Nephron (organoid): ENCODE measurements around the gene ZRSR2.
"Not testable (repeated sequence)": the region's sequence is repeated elsewhere in the genome, so short reads cannot be mapped to it uniquely, and the experiment has no call there.

Experiments
- H3K27ac Mint-ChIP-seq, 3 experiments: 2 replicates each; pipeline ENCODE4 v1.8.0; 2020; ENCODE audit warnings: mixed read lengths in 3 of 3, mild to moderate bottlenecking in 2 of 3, moderate library complexity in 1 of 3
- H3K27me3 Mint-ChIP-seq: 2 replicates; pipeline ENCODE4 v1.8.0; 2021; ENCODE audit warnings: low read depth, mild to moderate bottlenecking, moderate library complexity, mixed read lengths
- H3K36me3 Mint-ChIP-seq: 2 replicates; pipeline ENCODE4 v1.8.0; 2020; ENCODE audit warnings: low read depth, mixed read lengths
- H3K4me1 Mint-ChIP-seq: 2 replicates; pipeline ENCODE4 v1.8.0; 2020; ENCODE audit warnings: mixed read lengths
- H3K4me3 Mint-ChIP-seq, 3 experiments: 2 replicates each; pipeline ENCODE4 v1.8.0; 2020; ENCODE audit warnings: mild to moderate bottlenecking in 3 of 3, mixed read lengths in 3 of 3, moderate library complexity in 2 of 3
- H3K9me3 Mint-ChIP-seq: 2 replicates; pipeline ENCODE4 v1.8.0; 2020; ENCODE audit warnings: mixed read lengths
- TF ChIP-seq, protein P1 (sequence below), 3 experiments: fragments of 200-600 bp; sonication (generic); IDR thresholded peaks; one replicate each; pipeline ENCODE4 v1.5.0; 2021; ENCODE audit warnings: antibody characterized with exemption in 3 of 3; ENCODE audit not compliant: unreplicated experiment in 3 of 3

The ZRSR2 gene

DNA sequence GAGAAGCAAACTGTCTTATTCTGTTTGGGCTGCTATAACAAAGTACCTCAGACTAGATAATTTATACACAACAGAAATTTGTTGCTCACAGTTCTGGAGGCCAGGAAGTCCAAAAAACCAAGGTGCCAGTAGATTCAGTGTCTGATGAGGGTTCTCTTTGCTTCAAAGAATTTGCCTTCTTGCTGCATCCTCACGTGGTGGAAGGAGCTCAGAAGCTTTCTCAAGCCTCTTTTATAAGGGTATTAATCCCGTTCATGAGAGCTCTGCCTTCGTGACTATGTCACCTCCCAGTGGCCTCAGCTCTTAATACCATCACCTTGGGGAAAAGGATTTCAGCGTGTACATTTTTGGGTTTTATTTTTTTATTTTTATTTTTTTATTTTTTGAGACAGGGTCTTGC is 32.1 kb upstream of the ZRSR2 start:
- Mint-ChIP-seq H3K4me1 (no peaks in the 10 kb centered on the region), H3K36me3 (peaks cover 4% of the 10 kb centered on the region), H3K4me3 (no peak overlapping the region), H3K9me3 (no peaks in the 10 kb centered on the region), H3K27me3 (no peaks in the 10 kb centered on the region), H3K27ac (no peak overlapping the region)
- TF ChIP-seq, protein P1, sequence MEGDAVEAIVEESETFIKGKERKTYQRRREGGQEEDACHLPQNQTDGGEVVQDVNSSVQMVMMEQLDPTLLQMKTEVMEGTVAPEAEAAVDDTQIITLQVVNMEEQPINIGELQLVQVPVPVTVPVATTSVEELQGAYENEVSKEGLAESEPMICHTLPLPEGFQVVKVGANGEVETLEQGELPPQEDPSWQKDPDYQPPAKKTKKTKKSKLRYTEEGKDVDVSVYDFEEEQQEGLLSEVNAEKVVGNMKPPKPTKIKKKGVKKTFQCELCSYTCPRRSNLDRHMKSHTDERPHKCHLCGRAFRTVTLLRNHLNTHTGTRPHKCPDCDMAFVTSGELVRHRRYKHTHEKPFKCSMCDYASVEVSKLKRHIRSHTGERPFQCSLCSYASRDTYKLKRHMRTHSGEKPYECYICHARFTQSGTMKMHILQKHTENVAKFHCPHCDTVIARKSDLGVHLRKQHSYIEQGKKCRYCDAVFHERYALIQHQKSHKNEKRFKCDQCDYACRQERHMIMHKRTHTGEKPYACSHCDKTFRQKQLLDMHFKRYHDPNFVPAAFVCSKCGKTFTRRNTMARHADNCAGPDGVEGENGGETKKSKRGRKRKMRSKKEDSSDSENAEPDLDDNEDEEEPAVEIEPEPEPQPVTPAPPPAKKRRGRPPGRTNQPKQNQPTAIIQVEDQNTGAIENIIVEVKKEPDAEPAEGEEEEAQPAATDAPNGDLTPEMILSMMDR (IDR thresholded peaks at IDR 0.05; ENCODE audit: unreplicated experiment in 3 of 3) = no peak

DNA sequence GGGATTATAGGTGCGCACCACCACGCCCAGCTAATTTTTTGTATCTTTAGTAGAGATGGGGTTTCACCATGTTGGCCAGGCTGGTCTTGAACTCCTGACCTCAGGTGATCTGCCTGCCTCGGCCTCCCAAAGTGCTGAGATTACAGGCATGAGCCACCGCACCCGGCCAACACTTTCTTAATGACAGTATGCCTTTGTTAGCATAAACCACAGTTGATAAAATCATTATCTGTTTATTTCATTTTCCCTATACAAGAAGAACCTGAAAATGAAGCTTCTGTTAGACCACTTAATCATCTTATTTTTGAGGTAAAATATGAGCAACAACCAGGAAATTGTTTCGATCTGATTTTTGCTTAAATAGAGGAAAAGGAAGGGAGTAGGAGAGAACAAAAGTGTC is 30.4 kb upstream of the ZRSR2 start:
- not testable (repeated sequence) for H3K36me3 Mint-ChIP-seq, H3K9me3 Mint-ChIP-seq, H3K27ac Mint-ChIP-seq, H3K4me3 Mint-ChIP-seq, H3K4me1 Mint-ChIP-seq, H3K27me3 Mint-ChIP-seq

- no peaks in the 10 kb centered on the region for H3K4me1 Mint-ChIP-seq
- peaks cover 8% of the 10 kb centered on the region for H3K36me3 Mint-ChIP-seq
- H3K4me3 Mint-ChIP-seq = no peak overlapping the region
- TF ChIP-seq, protein P1 (IDR thresholded peaks at IDR 0.05; ENCODE audit: unreplicated experiment in 3 of 3) = peak; percentile 66 to 77 (median 67)
- no peaks in the 10 kb centered on the region for H3K27me3 Mint-ChIP-seq
- H3K27ac Mint-ChIP-seq = no peak overlapping the region
- no peaks in the 10 kb centered on the region for H3K9me3 Mint-ChIP-seq
These were observed 28.6 kb upstream of the ZRSR2 start for GRCh38 chrX:15761564-15762191.

GRCh38 chrX:15769300-15769954 is 20.9 kb upstream of the ZRSR2 start:
- H3K9me3 Mint-ChIP-seq = no peaks in the 10 kb centered on the region
- H3K4me3 Mint-ChIP-seq = no peak overlapping the region
- no peaks in the 10 kb centered on the region for H3K27me3 Mint-ChIP-seq
- H3K27ac Mint-ChIP-seq = no peak overlapping the region
- TF ChIP-seq, protein P1 (IDR thresholded peaks at IDR 0.05; ENCODE audit: unreplicated experiment in 3 of 3) = no peak
- H3K4me1 Mint-ChIP-seq = no peaks in the 10 kb centered on the region
- H3K36me3 Mint-ChIP-seq = peaks cover 25% of the 10 kb centered on the region

GRCh38 chrX:15781961-15782699 is 8.2 kb upstream of the ZRSR2 start:
- TF ChIP-seq, protein P1 (IDR thresholded peaks at IDR 0.05; ENCODE audit: unreplicated experiment in 3 of 3) = no peak
- H3K36me3 Mint-ChIP-seq = peaks cover 23% of the 10 kb centered on the region
- H3K9me3 Mint-ChIP-seq = no peaks in the 10 kb centered on the region
- H3K27me3 Mint-ChIP-seq = no peaks in the 10 kb centered on the region
- no peak overlapping the region for H3K27ac Mint-ChIP-seq
- H3K4me1 Mint-ChIP-seq = no peaks in the 10 kb centered on the region
- H3K4me3 Mint-ChIP-seq = no peak overlapping the region

GRCh38 chrX:15785176-15785750 is 5.0 kb upstream of the ZRSR2 start:
- no peaks in the 10 kb centered on the region for H3K4me1 Mint-ChIP-seq
- TF ChIP-seq, protein P1 (IDR thresholded peaks at IDR 0.05; ENCODE audit: unreplicated experiment in 3 of 3) = no peak
- no peak overlapping the region for H3K27ac Mint-ChIP-seq
- H3K27me3 Mint-ChIP-seq = no peaks in the 10 kb centered on the region
- no peak overlapping the region for H3K4me3 Mint-ChIP-seq
- H3K36me3 Mint-ChIP-seq = peaks cover 23% of the 10 kb centered on the region
- H3K9me3 Mint-ChIP-seq = no peaks in the 10 kb centered on the region
